Kidney (tissue), 14 donors: ENCODE data around the gene TBC1D10A. TPM values are rescaled to one million over a fixed set of nuclear protein-coding genes. Genes with fewer than 3 reads are reported as not detected.

ENCODE experiments used
- DNase-seq, 5 donors: peaks; one replicate each; pipeline ENCODE4 v3.0.0-alpha.2; 2013 to 2020
- FAIRE-seq: peaks from 2 replicates; lab custom pipeline; 2012; peaks lifted over from hg19 to GRCh38; lab: Jason Lieb, UNC
- H3K27ac ChIP-seq, 2 donors: one replicate each; pipeline ENCODE4 v1.7.0; 2013; ENCODE audit warnings: low read depth in 2 of 2, low read length in 2 of 2, inconsistent platforms in 1 of 2
- H3K27me3 ChIP-seq: one replicate; pipeline ENCODE4 v1.7.1; 2013; ENCODE audit warnings: low read length, inconsistent platforms; ENCODE audit not compliant: control insufficient read depth, insufficient read depth
- H3K36me3 ChIP-seq, 3 donors: one replicate each; pipeline versions ENCODE4 v1.7.0 to v1.7.1; 2013; ENCODE audit warnings: low read length in 3 of 3, control low read depth in 1 of 3, inconsistent platforms in 1 of 3; ENCODE audit not compliant: insufficient read depth in 3 of 3, control insufficient read depth in 2 of 3
- H3K4me1 ChIP-seq, 3 donors: one replicate each; pipeline versions ENCODE4 v1.7.0 to v1.7.1; 2013; ENCODE audit warnings: low read length in 3 of 3, inconsistent platforms in 1 of 3, low read depth in 1 of 3; ENCODE audit not compliant: control insufficient read depth in 2 of 3, insufficient read depth in 2 of 3
- H3K4me3 ChIP-seq, 3 donors: one replicate each; pipeline versions ENCODE4 v1.7.0 to v1.8.1; 2013; ENCODE audit warnings: low read length in 3 of 3, control low read depth in 1 of 3, inconsistent platforms in 1 of 3
- H3K9ac ChIP-seq, 3 donors: one replicate each; pipeline versions ENCODE4 v1.7.0 to v1.7.1; 2013; ENCODE audit warnings: low read length in 3 of 3, control low read depth in 1 of 3, inconsistent platforms in 1 of 3
- H3K9me3 ChIP-seq, 3 donors: one replicate each; pipeline versions ENCODE4 v1.7.0 to v1.7.1; 2013; ENCODE audit warnings: low read length in 3 of 3, control low read depth in 1 of 3, inconsistent platforms in 1 of 3; ENCODE audit not compliant: control insufficient read depth in 2 of 3, insufficient read depth in 1 of 3
- intact Hi-C: fragments of 100-400 bp; cut with DNase I; formaldehyde crosslinking; loops from one replicate; pipeline ENCODE4 v1.11.1; 2022
- polyA plus RNA-seq: library from polyadenylated mRNA; stranded (reverse); fragments of 350-450 nt; fragmentation: Illumina TruSeq; extraction: RNeasy Lipid Tissue Mini Kit (QIAGEN cat#74804); gene quantifications from one replicate; pipeline ENCODE4 v1.2.3, GENCODE V29; 2014; ENCODE audit warnings: low read depth, low replicate concordance; ENCODE audit not compliant: insufficient read depth
- total RNA-seq: library from RNA; stranded (reverse); fragmentation: NEBNext Ultra II Directional; extraction: Animal tissue kit (Norgen Biotek cat#: 25700); gene quantifications from one replicate; pipeline ENCODE4 v1.2.1, GENCODE V29; 2021
- TF ChIP-seq, protein P1 (sequence below): IDR thresholded peaks from 3 replicates; pipeline ENCODE4 v1.5.1; 2012; ENCODE audit warnings: mild to moderate bottlenecking, moderate library complexity, borderline replicate concordance; ENCODE audit not compliant: insufficient read depth; ENCODE audit errors: extremely low read depth
- donor health status: control.
- donor health status: control.
- donor health status: control.
- donor health status: control.
- donor health status: control.
- donor health status: DM: yes; HTN: yes; CAD: no.
- donor health status: Normal renal cell carcinoma (clear cell type).

TBC1D10A gene
- total and polyA plus RNA-seq, 2 donors from 2014 or later, result 31.0 to 34.5 TPM

DNA sequence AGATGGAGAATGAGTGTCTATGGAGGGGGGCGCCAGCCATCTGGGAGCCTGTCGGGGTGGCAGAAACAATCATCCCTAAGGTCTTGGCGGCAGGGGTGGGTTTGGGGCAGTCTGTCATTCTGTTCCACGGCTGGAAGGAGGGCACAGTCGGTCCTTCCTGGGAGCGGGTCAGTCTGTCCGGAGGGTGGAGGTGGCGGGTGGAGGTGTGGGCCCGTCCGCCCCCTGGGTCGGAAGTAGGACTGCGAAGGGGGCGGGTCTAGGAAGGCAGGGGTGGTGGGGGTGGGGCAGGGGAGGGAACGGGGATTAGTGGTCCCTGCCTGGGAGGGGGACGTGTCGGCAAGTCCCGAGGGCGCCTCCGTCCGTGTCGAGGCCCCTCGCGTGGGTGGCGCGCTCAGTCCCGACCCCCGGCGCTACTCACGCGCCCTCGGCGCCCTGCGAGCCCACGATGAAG lies 461 bp downstream of the TBC1D10A start:
- TF ChIP-seq, protein P1, sequence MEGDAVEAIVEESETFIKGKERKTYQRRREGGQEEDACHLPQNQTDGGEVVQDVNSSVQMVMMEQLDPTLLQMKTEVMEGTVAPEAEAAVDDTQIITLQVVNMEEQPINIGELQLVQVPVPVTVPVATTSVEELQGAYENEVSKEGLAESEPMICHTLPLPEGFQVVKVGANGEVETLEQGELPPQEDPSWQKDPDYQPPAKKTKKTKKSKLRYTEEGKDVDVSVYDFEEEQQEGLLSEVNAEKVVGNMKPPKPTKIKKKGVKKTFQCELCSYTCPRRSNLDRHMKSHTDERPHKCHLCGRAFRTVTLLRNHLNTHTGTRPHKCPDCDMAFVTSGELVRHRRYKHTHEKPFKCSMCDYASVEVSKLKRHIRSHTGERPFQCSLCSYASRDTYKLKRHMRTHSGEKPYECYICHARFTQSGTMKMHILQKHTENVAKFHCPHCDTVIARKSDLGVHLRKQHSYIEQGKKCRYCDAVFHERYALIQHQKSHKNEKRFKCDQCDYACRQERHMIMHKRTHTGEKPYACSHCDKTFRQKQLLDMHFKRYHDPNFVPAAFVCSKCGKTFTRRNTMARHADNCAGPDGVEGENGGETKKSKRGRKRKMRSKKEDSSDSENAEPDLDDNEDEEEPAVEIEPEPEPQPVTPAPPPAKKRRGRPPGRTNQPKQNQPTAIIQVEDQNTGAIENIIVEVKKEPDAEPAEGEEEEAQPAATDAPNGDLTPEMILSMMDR, result no peak
- Histone ChIP-seq H3K27me3 (no peaks in the 10 kb centered on the region), H3K4me3 (peak overlapping the region; percentile 62 to 86 (median 80)), H3K9me3 (no peaks in the 10 kb centered on the region), H3K27ac (peak overlapping the region; percentile 86 to 88), H3K4me1 (peaks cover 0 to 37% (median 32%) of the 10 kb centered on the region in 3 donors), H3K36me3 (peaks cover 0 to under 1% (median 0%) of the 10 kb centered on the region in 3 donors), H3K9ac (peak overlapping the region; percentile 33 to 83 (median 74))
- FAIRE-seq (no peak), DNase-seq (peak in 2 of 5 donors; percentile 81)
- intact Hi-C loops, result no loop called here

DNA sequence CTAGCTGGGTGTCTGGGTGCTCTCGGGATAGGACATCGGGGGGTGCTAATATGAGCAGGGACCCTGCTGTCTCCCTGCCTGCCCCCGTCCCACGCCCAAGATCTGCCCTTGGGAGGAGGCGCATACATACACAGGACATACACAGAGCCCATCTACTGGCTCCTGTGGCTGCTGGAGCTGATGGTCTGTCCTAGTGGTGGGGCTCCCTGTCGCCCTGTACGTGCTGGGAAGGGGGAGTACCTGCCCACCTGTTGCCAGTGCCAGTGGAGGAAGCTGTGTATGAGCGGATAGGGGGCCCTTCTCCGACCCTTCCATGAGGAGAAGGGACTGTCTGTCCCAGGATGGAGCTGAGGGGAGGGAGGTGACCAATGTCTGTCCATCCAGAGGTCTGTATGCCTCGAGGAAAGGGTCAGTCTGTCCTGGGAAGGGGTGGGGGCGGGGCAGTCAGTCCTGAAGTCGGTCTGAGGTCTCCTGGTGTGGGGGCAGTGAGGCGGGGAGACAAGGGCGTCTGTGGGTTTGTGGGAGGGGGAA lies 952 bp downstream of the TBC1D10A start:
- DNase-seq (peak in 1 of 5 donors; percentile 55), FAIRE-seq (no peak)
- TF ChIP-seq, protein P1, result no peak
- peak overlapping the region; percentile 62 to 86 (median 80) for H3K4me3 ChIP-seq
- intact Hi-C loops, result no loop called here
- H3K27me3 ChIP-seq, result no peaks in the 10 kb centered on the region
- no peaks in the 10 kb centered on the region for H3K9me3 ChIP-seq
- peak overlapping the region; percentile 86 to 88 for H3K27ac ChIP-seq
- H3K36me3 ChIP-seq, result peaks cover 0 to under 1% (median 0%) of the 10 kb centered on the region in 3 donors
- peak overlapping the region in 2 of 3 donors; percentile 71 to 74 for H3K9ac ChIP-seq
- H3K4me1 ChIP-seq, result peaks cover 0 to 38% (median 33%) of the 10 kb centered on the region in 3 donors

DNA sequence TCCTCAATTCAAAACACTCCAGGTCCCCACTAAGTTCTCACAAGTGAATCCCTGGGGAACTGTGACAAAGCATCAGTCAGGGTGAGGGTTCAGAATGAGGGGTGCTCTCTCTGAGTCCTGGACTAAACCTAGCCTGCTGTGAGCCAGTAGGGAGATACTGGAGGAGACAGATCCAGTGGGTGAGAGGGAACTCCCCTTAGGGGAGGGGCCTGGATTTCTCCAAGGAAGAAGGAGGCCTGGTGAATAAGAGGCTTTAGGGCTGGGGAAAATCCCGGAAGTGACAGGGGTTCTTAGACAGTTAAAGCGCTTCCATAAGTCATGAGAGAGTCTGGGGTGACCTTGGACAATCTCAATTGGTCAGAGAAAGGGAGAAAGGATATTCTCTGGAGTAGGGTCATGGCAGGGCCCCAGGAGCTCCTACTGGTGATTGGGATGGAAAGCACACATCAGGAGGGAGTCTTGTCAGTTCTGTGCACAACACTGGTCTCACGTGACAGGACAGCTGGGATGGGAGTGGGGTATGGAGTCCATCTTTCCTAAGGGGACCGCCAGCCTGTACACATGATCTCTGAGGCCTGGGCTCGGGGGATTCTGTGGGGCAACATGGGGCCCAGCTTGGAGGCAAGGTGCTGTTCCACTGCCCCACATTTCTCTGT lies 1.5 kb downstream of the TBC1D10A start:
- peak overlapping the region; percentile 86 to 88 for H3K27ac ChIP-seq
- no peak for DNase-seq
- intact Hi-C loops, result no loop called here
- H3K9me3 ChIP-seq, result no peaks in the 10 kb centered on the region
- H3K4me3 ChIP-seq, result peak overlapping the region in 2 of 3 donors; percentile 80 to 86
- H3K9ac ChIP-seq, result peak overlapping the region in 2 of 3 donors; percentile 71 to 74
- TF ChIP-seq, protein P1, result no peak
- H3K4me1 ChIP-seq, result peaks cover 0 to 44% (median 38%) of the 10 kb centered on the region in 3 donors
- no peaks in the 10 kb centered on the region for H3K27me3 ChIP-seq
- no peak for FAIRE-seq
- peaks cover 2 to 7% (median 4%) of the 10 kb centered on the region in 3 donors for H3K36me3 ChIP-seq
